ENCODE data around the gene CHAF1A. TPM values are rescaled to one million over a fixed set of nuclear protein-coding genes. Genes with fewer than 3 reads are reported as not detected.

CHAF1A gene
- total and polyA plus RNA-seq, 2 of the 4 experiments (the other 2 are of a cell fraction), result 12.4 to 22.9 TPM

GRCh38 chr19:4434391-4434790, 32.0 kb downstream of the CHAF1A start:
- H2BK15ac ChIP-seq (ENCODE audit: low read depth, low read length), result no peak overlapping the region
- POLR2A ChIA-PET (ENCODE audit: unreplicated experiment), result no interaction called here
- no peaks in the 10 kb centered on the region for H4K20me1 ChIP-seq (ENCODE audit: insufficient read depth, low read length)
- no peaks in the 10 kb centered on the region for H3K9me3 ChIP-seq (ENCODE audit: control insufficient read depth, insufficient read depth, low read length)
- H2BK120ac ChIP-seq (ENCODE audit: low read depth, low read length), result no peak overlapping the region
- ATAC-seq (ENCODE audit: low read depth) (no peak), DNase-seq (no peak)
- H2AK5ac ChIP-seq (ENCODE audit: low read depth, low read length), result no peak overlapping the region
- H3K27me3 ChIP-seq (ENCODE audit: control insufficient read depth, insufficient read depth, low read length), result no peaks in the 10 kb centered on the region
- no peak overlapping the region for H2BK20ac ChIP-seq (ENCODE audit: low read depth, low read length)
- H4K91ac ChIP-seq (ENCODE audit: insufficient read depth, low read depth, low read length), result no peak overlapping the region
- dilution Hi-C loops (cut with HindIII; ENCODE audit: low sequenced_read_pairs, unreplicated experiment) (no loop called here), intact Hi-C loops (cut with micrococcal nuclease) (no loop called here), in situ Hi-C loops (cut with MboI; ENCODE audit: low sequenced_read_pairs) (no loop called here)
- no peak overlapping the region for H3K4me3 ChIP-seq (ENCODE audit: insufficient read depth, low read depth, low read length)
- WGBS, 2 experiments (ENCODE audit: extremely low coverage in 2 of 2, insufficient read length in 1 of 2), result 100% methylated on average over 1 of the region's 9 CpGs; no CpG with 5 or more reads in 1 of the 2 experiments
- H3K23ac ChIP-seq (ENCODE audit: low read depth, low read length), result no peak overlapping the region
- peaks cover 27% of the 10 kb centered on the region for H3K36me3 ChIP-seq (ENCODE audit: control insufficient read depth, insufficient read depth, low read length)
- no TSS peak for BruUV-seq (replicated peaks)
- H3K18ac ChIP-seq (ENCODE audit: low read depth, low read length), result no peak overlapping the region
- H3K9ac ChIP-seq (ENCODE audit: low read depth, low read length), result no peak overlapping the region
- H3K79me1 ChIP-seq (ENCODE audit: low read depth in 1 of 2, low read length in 2 of 2), result peaks cover 3 to 15% of the 10 kb centered on the region in 2 experiments
- H3K9me1 ChIP-seq (ENCODE audit: insufficient read depth, low read length), result no peaks in the 10 kb centered on the region; the same call in 1 of the 2 replicates
- H3K56ac ChIP-seq (ENCODE audit: extremely low read depth, insufficient read depth, low read length), result no peak overlapping the region
- no peak overlapping the region for H4K5ac ChIP-seq (ENCODE audit: low read depth, low read length)
- no peak overlapping the region for H3K14ac ChIP-seq (replicated peaks; ENCODE audit: low read depth, low read length)
- H3K27ac ChIP-seq (ENCODE audit: insufficient read depth, low read length), result no peak overlapping the region
- H3K4me2 ChIP-seq (ENCODE audit: low read depth, low read length), result no peak overlapping the region
- no peak overlapping the region for H2AFZ ChIP-seq (replicated peaks; ENCODE audit: low read length, poor library complexity)
- H2AK9ac ChIP-seq (replicated peaks; ENCODE audit: low read depth, low read length, poor library complexity), result no peak overlapping the region
- H3K4ac ChIP-seq (ENCODE audit: low read depth, low read length), result no peak overlapping the region
- TF ChIP-seq CHD1 (IDR thresholded peaks at IDR 0.05; ENCODE audit: low read depth, low read length), result no peak
- TF ChIP-seq POLR2A (IDR thresholded peaks at IDR 0.05; ENCODE audit: low read depth, low read length), result no peak
- TF ChIP-seq RCOR1 (IDR thresholded peaks at IDR 0.05; ENCODE audit: insufficient replicate concordance, low read length), result no peak
- TF ChIP-seq MAFK (IDR thresholded peaks at IDR 0.05; ENCODE audit: low read depth, low read length), result no peak
- TF ChIP-seq RFX5 (IDR thresholded peaks at IDR 0.05; ENCODE audit: low read depth, low read length), result no peak
- TF ChIP-seq ELK1 (IDR thresholded peaks at IDR 0.05; ENCODE audit: borderline replicate concordance, low read depth, low read length), result no peak
- no peak for TF ChIP-seq MXI1 (IDR thresholded peaks at IDR 0.05; ENCODE audit: borderline replicate concordance, low read depth, low read length)
- no peak for TF ChIP-seq RAD21 (IDR thresholded peaks at IDR 0.05; ENCODE audit: low read length)
- no peak for TF ChIP-seq CTCF (conservative IDR thresholded peaks at IDR 0.05; ENCODE audit: low read depth, low read length)
- no peak for TF ChIP-seq SMC3 (IDR thresholded peaks at IDR 0.05; ENCODE audit: low read depth, low read length)
- no peak for TF ChIP-seq USF2 (IDR thresholded peaks at IDR 0.05; ENCODE audit: low read depth, low read length)
- no peak overlapping the region for H2BK5ac ChIP-seq (ENCODE audit: low read depth, low read length, poor library complexity, severe bottlenecking)
- peaks cover 6% of the 10 kb centered on the region; the same call in 1 of the 2 replicates for H3K4me1 ChIP-seq (ENCODE audit: control insufficient read depth, insufficient read depth, low read length)
- no peak overlapping the region for H4K8ac ChIP-seq (ENCODE audit: low read depth in 2 of 2, low read length in 2 of 2)
- CTCF ChIA-PET, result no interaction called here
